OCI-LY3 (cell line): Measurements from ENCODE around the gene CARS1.

ENCODE experiments used
- EZH2phosphoT487 ChIP-seq: fragments of 200-600 bp; shearing (Covaris generic); IDR thresholded peaks from 2 replicates; pipeline ENCODE4 v1.6.1; 2018; ENCODE audit warnings: antibody characterized with exemption, mixed run types, low read depth
- TF ChIP-seq, protein P1 (sequence below): fragments of 200-600, 300-600 bp; sonication (generic); IDR thresholded peaks from 2 replicates; pipeline ENCODE4 v1.5.1; 2014; ENCODE audit warnings: antibody characterized with exemption, low read length, low read depth

DNA sequence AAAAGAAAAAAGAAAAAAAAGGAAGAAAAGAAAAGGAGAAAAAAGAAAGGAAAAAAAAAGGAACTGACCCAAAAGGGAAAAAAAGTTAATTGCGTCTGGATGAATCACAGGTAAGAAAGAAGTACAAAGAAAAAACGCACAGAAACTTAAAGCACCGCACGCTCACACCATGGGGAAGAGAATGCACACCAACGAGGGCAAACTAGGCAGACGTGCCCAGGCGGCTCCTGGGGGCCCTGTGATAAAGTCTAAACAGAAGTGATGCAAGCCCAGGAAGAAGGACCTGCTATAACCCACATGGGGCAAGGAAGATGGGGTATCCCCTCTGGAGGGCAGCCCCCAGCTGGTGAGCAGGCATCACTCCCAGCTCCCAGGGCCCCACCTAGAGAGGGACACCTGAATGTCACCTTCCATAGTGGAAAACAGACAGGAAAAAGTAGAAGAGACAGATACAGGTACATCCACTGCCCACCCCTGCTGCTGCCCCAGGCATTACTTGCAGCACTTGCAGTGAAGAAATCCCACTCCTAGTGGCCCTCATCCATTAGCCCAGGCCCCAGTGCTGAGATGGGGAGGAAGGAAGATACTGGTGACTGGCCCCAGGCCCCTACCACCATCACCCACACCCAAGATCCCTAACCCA lies 94.0 kb downstream of the CARS1 start:
- TF ChIP-seq, protein P1, sequence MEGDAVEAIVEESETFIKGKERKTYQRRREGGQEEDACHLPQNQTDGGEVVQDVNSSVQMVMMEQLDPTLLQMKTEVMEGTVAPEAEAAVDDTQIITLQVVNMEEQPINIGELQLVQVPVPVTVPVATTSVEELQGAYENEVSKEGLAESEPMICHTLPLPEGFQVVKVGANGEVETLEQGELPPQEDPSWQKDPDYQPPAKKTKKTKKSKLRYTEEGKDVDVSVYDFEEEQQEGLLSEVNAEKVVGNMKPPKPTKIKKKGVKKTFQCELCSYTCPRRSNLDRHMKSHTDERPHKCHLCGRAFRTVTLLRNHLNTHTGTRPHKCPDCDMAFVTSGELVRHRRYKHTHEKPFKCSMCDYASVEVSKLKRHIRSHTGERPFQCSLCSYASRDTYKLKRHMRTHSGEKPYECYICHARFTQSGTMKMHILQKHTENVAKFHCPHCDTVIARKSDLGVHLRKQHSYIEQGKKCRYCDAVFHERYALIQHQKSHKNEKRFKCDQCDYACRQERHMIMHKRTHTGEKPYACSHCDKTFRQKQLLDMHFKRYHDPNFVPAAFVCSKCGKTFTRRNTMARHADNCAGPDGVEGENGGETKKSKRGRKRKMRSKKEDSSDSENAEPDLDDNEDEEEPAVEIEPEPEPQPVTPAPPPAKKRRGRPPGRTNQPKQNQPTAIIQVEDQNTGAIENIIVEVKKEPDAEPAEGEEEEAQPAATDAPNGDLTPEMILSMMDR, result no peak
- TF ChIP-seq EZH2phosphoT487, result no peak
